GM12873 (cell line): ENCODE results near the gene ADCY2.

ENCODE experiments used
- CTCF ChIP-seq: IDR thresholded peaks from 2 replicates; pipeline ENCODE4 v1.5.1; 2012; ENCODE audit warnings: low read depth, mild to moderate bottlenecking, moderate library complexity, low read length, control low read depth; ENCODE audit not compliant: insufficient read depth; ENCODE audit errors: missing control alignments

ADCY2 gene

GRCh38 chr5:7868773-7869473, 473.0 kb downstream of the ADCY2 start, which contains the start of the genes FASTKD3 and MTRR:
TSS of gene FASTKD3 (minus strand) at chr5:7869031. CDS start at chr5:7868083, 948 bp downstream.
TSS of gene MTRR (plus strand) at chr5:7869148. CDS start at chr5:7870795, 1,647 bp downstream.
- no peak for TF ChIP-seq CTCF

GRCh38 chr5:7869474-7870136, 473.7 kb downstream of the ADCY2 start:
- no peak for TF ChIP-seq CTCF

GRCh38 chr5:7871653-7872052, 475.7 kb downstream of the ADCY2 start:
- TF ChIP-seq CTCF = no peak

- TF ChIP-seq CTCF = no peak
Observed at GRCh38 chr5:7872517-7873130, 476.7 kb downstream of the ADCY2 start.

GRCh38 chr5:7873216-7873615, 477.3 kb downstream of the ADCY2 start:
- no peak for TF ChIP-seq CTCF

- TF ChIP-seq CTCF = no peak
Observed at GRCh38 chr5:7874639-7875038, 478.7 kb downstream of the ADCY2 start.

GRCh38 chr5:7875151-7875550, 479.2 kb downstream of the ADCY2 start:
- TF ChIP-seq CTCF = no peak
